Cardiac septum (tissue), 1 donor: ENCODE results near the gene SCUBE1. TPM values are rescaled to one million over a fixed set of nuclear protein-coding genes. Genes with fewer than 3 reads are reported as not detected.

Source experiments
- DNase-seq: peaks from one replicate; pipeline ENCODE4 v3.0.0-alpha.2; 2020; ENCODE audit warnings: low spot score
- intact Hi-C: fragments of 100-400 bp; cut with DNase I; formaldehyde crosslinking; loops from one replicate; pipeline ENCODE4 v1.14.0; 2022
- total RNA-seq: library from RNA; stranded (reverse); fragmentation: NEBNext Ultra II Directional; extraction: Animal tissue kit (Norgen Biotek cat#: 25700); gene quantifications from one replicate; pipeline ENCODE4 v1.2.1, GENCODE V29; 2021
- donor health status: DM: no; HTN: no; CAD: no.

The SCUBE1 gene
- total RNA-seq, 1 donor from 2014 or later, result 1.1 TPM

GRCh38 chr22:43270949-43271348 is 72.2 kb downstream of the SCUBE1 start:
- no peak for DNase-seq
- intact Hi-C loops, result loop anchor here (5.0 kb wide), 1 partner anchor 34 kb away; no protein-coding TSS in a partner anchor

GRCh38 chr22:43270314-43270908 is 72.8 kb downstream of the SCUBE1 start:
- DNase-seq, result no peak
- intact Hi-C loops, result loop anchor here (5.0 kb wide), 1 partner anchor 33 kb away; no protein-coding TSS in a partner anchor

- no peak for DNase-seq
- intact Hi-C loops, result loop anchor here (5.0 kb wide), 1 partner anchor 32 kb away; no protein-coding TSS in a partner anchor
Observed at GRCh38 chr22:43269646-43270045, 73.5 kb downstream of the SCUBE1 start.

- intact Hi-C loops, result no loop called here
- no peak for DNase-seq
Observed at GRCh38 chr22:43269246-43269645, 73.9 kb downstream of the SCUBE1 start.

- intact Hi-C loops, result no loop called here
- no peak for DNase-seq
Observed at GRCh38 chr22:43267981-43268660, 75.1 kb downstream of the SCUBE1 start.

GRCh38 chr22:43267332-43267980 is 75.7 kb downstream of the SCUBE1 start:
- intact Hi-C loops, result no loop called here
- no peak for DNase-seq

- DNase-seq, result no peak
- intact Hi-C loops, result no loop called here
Observed at GRCh38 chr22:43266076-43266475, 77.1 kb downstream of the SCUBE1 start.

- intact Hi-C loops, result no loop called here
- no peak for DNase-seq
Observed at GRCh38 chr22:43263645-43264514, 79.3 kb downstream of the SCUBE1 start.

GRCh38 chr22:43262990-43263644 is 80.1 kb downstream of the SCUBE1 start:
- intact Hi-C loops, result no loop called here
- no peak for DNase-seq

- intact Hi-C loops, result no loop called here
- no peak for DNase-seq
Observed at GRCh38 chr22:43260331-43261231, 82.6 kb downstream of the SCUBE1 start.

GRCh38 chr22:43257961-43258360 is 85.2 kb downstream of the SCUBE1 start:
- intact Hi-C loops, result no loop called here

GRCh38 chr22:43257549-43257948 is 85.6 kb downstream of the SCUBE1 start:
- intact Hi-C loops, result no loop called here
- no peak for DNase-seq

More at GRCh38 chr22:43257961-43258360, 85.2 kb downstream of the SCUBE1 start:
- DNase-seq, result no peak

GRCh38 chr22:43256976-43257545 is 86.1 kb downstream of the SCUBE1 start:
- intact Hi-C loops, result no loop called here
- DNase-seq, result no peak

- intact Hi-C loops, result no loop called here
- no peak for DNase-seq
Observed at GRCh38 chr22:43256569-43256968, 86.6 kb downstream of the SCUBE1 start.

GRCh38 chr22:43255299-43255698 is 87.9 kb downstream of the SCUBE1 start:
- intact Hi-C loops, result no loop called here
- no peak for DNase-seq

- DNase-seq, result no peak
- intact Hi-C loops, result no loop called here
Observed at GRCh38 chr22:43253839-43254238, 89.3 kb downstream of the SCUBE1 start.

- no peak for DNase-seq
- intact Hi-C loops, result no loop called here
Observed at GRCh38 chr22:43252319-43252718, 90.9 kb downstream of the SCUBE1 start.
